Measurements from ENCODE around the gene PHF24. TPM values are rescaled to one million over a fixed set of nuclear protein-coding genes. Genes with fewer than 3 reads are reported as not detected.
A peak's percentile ranks its signal among the peaks of the same experiment; 100 is the strongest.
"Not testable (repeated sequence)": the region's sequence is repeated elsewhere in the genome, so short reads cannot be mapped to it uniquely, and the experiment has no call there.

The PHF24 gene
- total RNA-seq, 1 experiment from 2014 or later = not detected

DNA sequence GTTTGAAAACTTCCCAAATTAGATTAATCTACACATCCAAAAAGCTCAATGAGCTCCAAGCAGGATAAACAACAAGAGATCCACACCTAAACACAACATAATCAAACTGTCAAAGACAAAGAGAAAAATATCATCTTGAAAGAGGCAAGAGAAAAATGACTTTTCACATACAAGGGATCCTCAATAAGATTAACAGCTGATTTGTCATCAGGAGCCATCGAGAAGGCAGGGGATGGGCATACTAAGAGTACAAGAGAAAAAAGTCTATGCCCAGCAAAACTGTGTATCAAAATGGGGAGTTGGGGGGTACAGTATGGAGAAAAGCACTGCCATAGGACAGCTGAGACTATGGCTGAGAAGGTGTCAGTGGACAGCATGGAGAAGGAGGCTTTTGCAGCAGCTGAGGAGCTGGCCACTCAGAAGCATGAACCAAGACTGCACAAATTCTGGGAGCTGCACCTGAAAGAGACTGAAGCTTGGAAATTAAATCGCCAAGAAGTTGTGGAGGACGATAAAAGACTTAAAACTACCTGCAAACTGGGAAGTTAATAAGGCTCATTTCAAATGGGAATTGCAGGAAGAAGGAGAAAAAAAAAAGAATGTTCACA is 52.4 kb downstream of the PHF24 start:
- no peaks in the 10 kb centered on the region for H3K36me3 Mint-ChIP-seq (ENCODE audit: insufficient read depth, unreplicated experiment)
- H3K4me3 ChIP-seq (ENCODE audit: low read depth, low read length) = no peak overlapping the region
- H3K36me3 ChIP-seq (ENCODE audit: control insufficient read depth, insufficient read depth, low read length) = no peaks in the 10 kb centered on the region
- H3K9me3 ChIP-seq = peaks cover 10% of the 10 kb centered on the region
- DNase-seq = no peak
- intact Hi-C loops (cut with micrococcal nuclease; ENCODE audit: unreplicated experiment) = no loop called here
- H3K4me3 Mint-ChIP-seq (ENCODE audit: unreplicated experiment) = no peak overlapping the region
- H3K27me3 Mint-ChIP-seq (ENCODE audit: insufficient read depth, unreplicated experiment) = no peaks in the 10 kb centered on the region
- H3K9me3 Mint-ChIP-seq (ENCODE audit: unreplicated experiment) = peaks cover 15% of the 10 kb centered on the region
- ChIA-PET POLR2A (interaction anchor here (0.5 kb wide), 1 partner anchor 1470 kb away, joined by 3 read pairs; no protein-coding TSS in a partner anchor), CTCF (no interaction called here)
- no TSS peak for BruUV-seq (replicated peaks)
- TF ChIP-seq CTCF (IDR thresholded peaks at IDR 0.05; ENCODE audit: insufficient read depth in 1 of 2, low read depth in 1 of 2, low read length in 1 of 2, severe bottlenecking in 1 of 2, unreplicated experiment in 1 of 2) = no peak
- no peaks in the 10 kb centered on the region for H3K27me3 ChIP-seq (replicated peaks; ENCODE audit: control insufficient read depth, insufficient read depth, low read length)
- H3K4me1 Mint-ChIP-seq (ENCODE audit: low read depth, unreplicated experiment) = no peaks in the 10 kb centered on the region
- H3K4me1 ChIP-seq = no peaks in the 10 kb centered on the region
- no peak overlapping the region for H3K27ac Mint-ChIP-seq (ENCODE audit: unreplicated experiment)

GRCh38 chr9:35014517-35014916 is 56.4 kb downstream of the PHF24 start:
- no peaks in the 10 kb centered on the region for H3K4me1 ChIP-seq
- BruUV-seq (replicated peaks) = no TSS peak
- Mint-ChIP-seq H3K36me3 (ENCODE audit: insufficient read depth, unreplicated experiment) (no peaks in the 10 kb centered on the region), H3K9me3 (ENCODE audit: unreplicated experiment) (peaks cover 24% of the 10 kb centered on the region), H3K4me1 (ENCODE audit: low read depth, unreplicated experiment) (no peaks in the 10 kb centered on the region), H3K4me3 (ENCODE audit: unreplicated experiment) (no peak overlapping the region), H3K27ac (ENCODE audit: unreplicated experiment) (no peak overlapping the region), H3K27me3 (ENCODE audit: insufficient read depth, unreplicated experiment) (no peaks in the 10 kb centered on the region)
- no peaks in the 10 kb centered on the region for H3K36me3 ChIP-seq (ENCODE audit: control insufficient read depth, insufficient read depth, low read length)
- no peaks in the 10 kb centered on the region for H3K27me3 ChIP-seq (replicated peaks; ENCODE audit: control insufficient read depth, insufficient read depth, low read length)
- no peak for DNase-seq
- POLR2A ChIA-PET = no interaction called here
- intact Hi-C loops (cut with micrococcal nuclease; ENCODE audit: unreplicated experiment) = no loop called here
- CTCF ChIA-PET = no interaction called here
- peaks cover 24% of the 10 kb centered on the region for H3K9me3 ChIP-seq
- no peak overlapping the region for H3K4me3 ChIP-seq (ENCODE audit: low read depth, low read length)
- no peak for TF ChIP-seq CTCF (IDR thresholded peaks at IDR 0.05; ENCODE audit: insufficient read depth in 1 of 2, low read depth in 1 of 2, low read length in 1 of 2, severe bottlenecking in 1 of 2, unreplicated experiment in 1 of 2)

DNA sequence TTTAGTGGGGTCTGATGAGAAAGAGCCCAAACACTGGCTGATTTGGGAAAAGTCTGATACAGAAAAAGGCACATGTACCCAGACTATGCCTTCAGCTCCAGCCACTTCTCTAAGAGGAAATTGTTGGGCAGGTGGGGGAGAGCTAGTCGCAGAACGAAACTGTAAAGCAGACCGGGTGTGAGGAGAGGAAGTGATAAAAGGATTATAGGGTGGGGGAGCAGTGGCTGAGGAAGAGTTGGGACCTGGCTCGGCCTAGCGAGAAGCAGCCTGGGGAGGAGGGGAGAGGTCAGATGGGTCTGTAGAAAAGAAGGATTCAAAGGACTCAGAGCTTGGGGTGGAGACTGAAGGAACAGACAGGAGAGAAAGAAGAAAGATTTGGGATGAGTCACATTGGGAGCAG is 65.4 kb downstream of the PHF24 start:
- peaks cover 28% of the 10 kb centered on the region for H3K4me1 ChIP-seq
- H3K4me1 Mint-ChIP-seq (ENCODE audit: low read depth, unreplicated experiment) = peaks cover 34% of the 10 kb centered on the region
- H3K36me3 ChIP-seq (ENCODE audit: control insufficient read depth, insufficient read depth, low read length); H3K4me3 ChIP-seq (ENCODE audit: low read depth, low read length); H3K27me3 Mint-ChIP-seq (ENCODE audit: insufficient read depth, unreplicated experiment); H3K36me3 Mint-ChIP-seq (ENCODE audit: insufficient read depth, unreplicated experiment); H3K27me3 ChIP-seq (replicated peaks; ENCODE audit: control insufficient read depth, insufficient read depth, low read length); DNase-seq; CTCF ChIA-PET; POLR2A ChIA-PET; intact Hi-C loops (cut with micrococcal nuclease; ENCODE audit: unreplicated experiment); H3K9me3 ChIP-seq; BruUV-seq (replicated peaks); H3K4me3 Mint-ChIP-seq (ENCODE audit: unreplicated experiment): not testable (repeated sequence)
- H3K9me3 Mint-ChIP-seq (ENCODE audit: unreplicated experiment) = peaks cover 38% of the 10 kb centered on the region
- peak overlapping the region; percentile 1 for H3K27ac Mint-ChIP-seq (ENCODE audit: unreplicated experiment)

Measured in Caco-2 (cell line).